ENCODE measurements around the gene PROS1. TPM values are rescaled to one million over a fixed set of nuclear protein-coding genes. Genes with fewer than 3 reads are reported as not detected.

PROS1 gene
- total RNA-seq, 1 experiment from 2014 or later: 1.3 TPM

DNA sequence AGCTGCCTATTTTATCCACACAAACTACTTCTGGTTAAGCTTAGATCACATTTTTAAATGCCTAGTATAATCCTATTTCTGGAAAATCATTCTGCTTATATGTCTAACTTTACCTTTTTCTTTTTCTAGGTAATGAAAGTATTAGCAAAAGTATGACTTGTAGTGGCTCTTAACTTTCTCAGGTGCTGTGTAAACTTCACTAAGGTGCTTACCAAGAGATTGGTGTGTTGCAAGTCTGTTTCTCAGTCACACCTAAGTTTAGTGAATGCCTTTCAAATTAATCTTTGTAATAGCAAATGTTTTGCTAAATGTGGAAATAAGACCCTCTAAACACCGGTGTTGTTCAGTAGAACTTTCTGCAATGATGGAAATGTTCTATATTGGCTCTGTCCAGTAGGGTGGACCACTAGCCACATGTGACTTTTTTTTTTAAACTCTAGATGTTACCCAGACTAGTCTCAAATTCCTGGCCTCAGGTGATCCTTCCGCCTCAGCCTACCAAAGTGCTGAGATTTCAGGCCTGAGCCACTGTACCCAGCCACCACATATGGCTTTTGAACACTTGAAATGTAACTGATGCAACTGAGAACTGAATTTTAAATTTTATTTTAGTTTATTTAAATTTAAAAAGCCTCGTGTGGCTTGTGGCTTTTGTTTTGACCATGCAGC, 28.3 kb upstream of the PROS1 start:
- Histone ChIP-seq H3K79me1 (ENCODE audit: insufficient read depth, low read depth, low read length, poor library complexity, severe bottlenecking) (no peaks in the 10 kb centered on the region), H4K91ac (ENCODE audit: insufficient read length, low read depth, low read length) (no peak overlapping the region), H3K4me1 (ENCODE audit: insufficient read depth, low read length) (no peaks in the 10 kb centered on the region), H3K23ac (ENCODE audit: insufficient read length, low read depth, low read length) (no peak overlapping the region), H4K5ac (ENCODE audit: insufficient read length, low read depth, low read length) (no peak overlapping the region), H3K27ac (ENCODE audit: insufficient read length, low read depth, low read length) (no peak overlapping the region), H2BK120ac (ENCODE audit: low read depth, low read length, poor library complexity, severe bottlenecking) (no peak overlapping the region), H2BK12ac (ENCODE audit: insufficient read length, low read depth, low read length) (no peak overlapping the region), H3K4me2 (ENCODE audit: insufficient read depth, insufficient read length, low read length) (no peak overlapping the region), H3K27me3 (ENCODE audit: insufficient read depth, low read length) (no peaks in the 10 kb centered on the region), H3K9ac (ENCODE audit: extremely low read depth, insufficient read length, low read length) (no peak overlapping the region), H3K23me2 (ENCODE audit: insufficient read length, low read depth, low read length, poor library complexity, severe bottlenecking) (no peaks in the 10 kb centered on the region), H2BK15ac (ENCODE audit: low read depth, low read length) (no peak overlapping the region), H4K20me1 (ENCODE audit: control insufficient read depth, insufficient read depth, insufficient read length) (no peaks in the 10 kb centered on the region), H3T11ph (ENCODE audit: low read length) (no peak overlapping the region), H3K14ac (ENCODE audit: insufficient read depth, low read length) (no peak overlapping the region), H2BK5ac (ENCODE audit: insufficient read length, low read length) (no peak overlapping the region), H3K18ac (ENCODE audit: insufficient read length, low read depth, low read length) (no peak overlapping the region), H4K8ac (replicated peaks; ENCODE audit: insufficient read length, low read depth, low read length) (no peak overlapping the region), H3K9me3 (ENCODE audit: control insufficient read depth, low read depth, low read length) (no peaks in the 10 kb centered on the region), H2AK5ac (ENCODE audit: insufficient read length, low read length) (no peak overlapping the region), H3K4ac (ENCODE audit: low read depth, low read length) (no peak overlapping the region), H3K79me2 (ENCODE audit: insufficient read depth, low read length) (no peaks in the 10 kb centered on the region), H2AFZ (ENCODE audit: low read length) (no peak overlapping the region), H2BK20ac (ENCODE audit: low read depth, low read length, poor library complexity, severe bottlenecking) (no peak overlapping the region), H3K56ac (ENCODE audit: insufficient read length, low read depth, low read length) (no peak overlapping the region)
- Mint-ChIP-seq H3K9me3 (no peaks in the 10 kb centered on the region), H3K36me3 (ENCODE audit: insufficient read depth in 1 of 3, low read depth in 3 of 3) (peaks cover 0 to 4% (median 0%) of the 10 kb centered on the region in 3 experiments; a peak in 3 of 7 replicates), H3K4me3 (no peak overlapping the region), H3K4me1 (peaks cover 0 to 2% of the 10 kb centered on the region in 2 experiments; a peak in 1 of 4 replicates), H3K27ac (peak overlapping the region in 1 of 3 experiments; percentile 59; a peak in 1 of 7 replicates), H3K27me3 (ENCODE audit: low read depth) (no peaks in the 10 kb centered on the region)
- no CpG with 5 or more reads among the region's 3 CpGs for WGBS (ENCODE audit: extremely low coverage, insufficient read length, low lambda C conversion rate)
- TF ChIP-seq, protein P1, sequence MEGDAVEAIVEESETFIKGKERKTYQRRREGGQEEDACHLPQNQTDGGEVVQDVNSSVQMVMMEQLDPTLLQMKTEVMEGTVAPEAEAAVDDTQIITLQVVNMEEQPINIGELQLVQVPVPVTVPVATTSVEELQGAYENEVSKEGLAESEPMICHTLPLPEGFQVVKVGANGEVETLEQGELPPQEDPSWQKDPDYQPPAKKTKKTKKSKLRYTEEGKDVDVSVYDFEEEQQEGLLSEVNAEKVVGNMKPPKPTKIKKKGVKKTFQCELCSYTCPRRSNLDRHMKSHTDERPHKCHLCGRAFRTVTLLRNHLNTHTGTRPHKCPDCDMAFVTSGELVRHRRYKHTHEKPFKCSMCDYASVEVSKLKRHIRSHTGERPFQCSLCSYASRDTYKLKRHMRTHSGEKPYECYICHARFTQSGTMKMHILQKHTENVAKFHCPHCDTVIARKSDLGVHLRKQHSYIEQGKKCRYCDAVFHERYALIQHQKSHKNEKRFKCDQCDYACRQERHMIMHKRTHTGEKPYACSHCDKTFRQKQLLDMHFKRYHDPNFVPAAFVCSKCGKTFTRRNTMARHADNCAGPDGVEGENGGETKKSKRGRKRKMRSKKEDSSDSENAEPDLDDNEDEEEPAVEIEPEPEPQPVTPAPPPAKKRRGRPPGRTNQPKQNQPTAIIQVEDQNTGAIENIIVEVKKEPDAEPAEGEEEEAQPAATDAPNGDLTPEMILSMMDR (conservative IDR thresholded peaks at IDR 0.05): no peak
- no peak for DNase-seq

All from H9 (cell line).